Measurements from ENCODE around the gene SCCPDH. TPM values are rescaled to one million over a fixed set of nuclear protein-coding genes. Genes with fewer than 3 reads are reported as not detected.

The SCCPDH gene
- total RNA-seq, 1 donor: 55.1 TPM

- TF ChIP-seq, protein P1, sequence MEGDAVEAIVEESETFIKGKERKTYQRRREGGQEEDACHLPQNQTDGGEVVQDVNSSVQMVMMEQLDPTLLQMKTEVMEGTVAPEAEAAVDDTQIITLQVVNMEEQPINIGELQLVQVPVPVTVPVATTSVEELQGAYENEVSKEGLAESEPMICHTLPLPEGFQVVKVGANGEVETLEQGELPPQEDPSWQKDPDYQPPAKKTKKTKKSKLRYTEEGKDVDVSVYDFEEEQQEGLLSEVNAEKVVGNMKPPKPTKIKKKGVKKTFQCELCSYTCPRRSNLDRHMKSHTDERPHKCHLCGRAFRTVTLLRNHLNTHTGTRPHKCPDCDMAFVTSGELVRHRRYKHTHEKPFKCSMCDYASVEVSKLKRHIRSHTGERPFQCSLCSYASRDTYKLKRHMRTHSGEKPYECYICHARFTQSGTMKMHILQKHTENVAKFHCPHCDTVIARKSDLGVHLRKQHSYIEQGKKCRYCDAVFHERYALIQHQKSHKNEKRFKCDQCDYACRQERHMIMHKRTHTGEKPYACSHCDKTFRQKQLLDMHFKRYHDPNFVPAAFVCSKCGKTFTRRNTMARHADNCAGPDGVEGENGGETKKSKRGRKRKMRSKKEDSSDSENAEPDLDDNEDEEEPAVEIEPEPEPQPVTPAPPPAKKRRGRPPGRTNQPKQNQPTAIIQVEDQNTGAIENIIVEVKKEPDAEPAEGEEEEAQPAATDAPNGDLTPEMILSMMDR (IDR thresholded peaks at IDR 0.05; ENCODE audit: insufficient read depth, low read length): no peak
- H3K4me3 ChIP-seq (ENCODE audit: low read depth, low read length): no peak overlapping the region
- no peak for DNase-seq (ENCODE audit: low read depth)
Observed at GRCh38 chr1:246798606-246799496, 74.6 kb downstream of the SCCPDH start.

GRCh38 chr1:246800356-246800755 is 76.1 kb downstream of the SCCPDH start:
- TF ChIP-seq, protein P1 (IDR thresholded peaks at IDR 0.05; ENCODE audit: insufficient read depth, low read length): no peak
- no peak for DNase-seq (ENCODE audit: low read depth)
- no peak overlapping the region for H3K4me3 ChIP-seq (ENCODE audit: low read depth, low read length)

DNA sequence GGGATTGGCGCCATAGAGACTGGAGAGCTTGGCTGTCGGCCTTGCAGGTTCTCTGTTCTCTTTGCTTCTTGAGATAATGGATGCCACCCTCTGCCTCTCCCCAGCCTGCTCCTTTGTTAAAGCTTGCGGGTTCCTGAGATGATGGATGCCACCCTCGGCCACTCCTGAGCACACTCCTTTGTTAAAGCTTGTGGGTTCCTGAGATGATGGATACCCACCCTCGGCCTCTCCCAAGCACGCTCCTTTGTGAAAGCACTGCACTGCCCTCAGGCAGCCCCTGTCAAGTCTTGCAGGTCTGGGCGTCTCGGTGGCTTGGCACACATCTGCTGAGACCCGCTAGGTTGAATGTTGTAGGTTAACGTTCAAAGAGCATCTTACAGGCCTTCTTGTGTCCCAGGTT is 76.5 kb downstream of the SCCPDH start:
- H3K4me3 ChIP-seq (ENCODE audit: low read depth, low read length): no peak overlapping the region

DNA sequence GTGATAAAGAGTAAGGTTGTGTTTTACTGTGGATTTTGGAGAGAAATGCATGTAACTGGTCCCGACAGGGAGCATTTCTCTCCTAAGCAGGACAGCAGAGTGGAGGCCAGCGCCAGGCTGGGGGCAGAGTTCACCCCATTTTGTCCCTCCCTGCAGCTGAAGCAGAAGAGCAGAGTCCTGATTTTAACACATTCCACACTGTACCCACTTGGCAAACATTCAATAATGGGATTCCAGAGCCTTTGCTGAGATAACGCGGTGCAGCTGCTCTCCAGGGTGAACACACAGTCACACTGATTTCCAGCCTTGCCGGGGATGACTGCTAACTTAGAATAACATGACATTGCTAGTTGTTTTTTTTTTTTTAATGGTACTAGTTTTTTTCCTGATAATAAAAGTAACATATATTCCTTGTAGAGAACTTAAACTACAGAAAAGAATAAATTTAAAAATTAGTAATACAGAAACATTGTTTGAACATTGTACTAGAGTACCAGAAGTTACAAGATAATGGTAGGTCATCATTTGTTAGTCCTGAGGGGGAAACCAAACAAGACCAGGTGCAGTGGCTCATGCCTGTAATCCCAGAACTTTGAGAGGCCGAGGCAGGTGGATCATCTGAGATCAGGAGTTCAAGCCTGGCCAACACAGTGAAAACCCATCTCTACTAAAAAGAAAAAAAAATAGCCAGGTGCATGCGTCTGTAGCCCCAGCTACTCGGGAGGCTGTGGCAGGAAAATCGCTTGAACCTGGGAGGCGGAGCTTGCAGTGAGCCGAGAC is 77.2 kb downstream of the SCCPDH start:
- no peak for DNase-seq (ENCODE audit: low read depth)
- TF ChIP-seq, protein P1 (IDR thresholded peaks at IDR 0.05; ENCODE audit: insufficient read depth, low read length): no peak
- no peak overlapping the region for H3K4me3 ChIP-seq (ENCODE audit: low read depth, low read length)

More for the DNA sequence above, 76.5 kb downstream of the SCCPDH start:
- DNase-seq (ENCODE audit: low read depth): no peak
- TF ChIP-seq, protein P1 (IDR thresholded peaks at IDR 0.05; ENCODE audit: insufficient read depth, low read length): no peak

DNA sequence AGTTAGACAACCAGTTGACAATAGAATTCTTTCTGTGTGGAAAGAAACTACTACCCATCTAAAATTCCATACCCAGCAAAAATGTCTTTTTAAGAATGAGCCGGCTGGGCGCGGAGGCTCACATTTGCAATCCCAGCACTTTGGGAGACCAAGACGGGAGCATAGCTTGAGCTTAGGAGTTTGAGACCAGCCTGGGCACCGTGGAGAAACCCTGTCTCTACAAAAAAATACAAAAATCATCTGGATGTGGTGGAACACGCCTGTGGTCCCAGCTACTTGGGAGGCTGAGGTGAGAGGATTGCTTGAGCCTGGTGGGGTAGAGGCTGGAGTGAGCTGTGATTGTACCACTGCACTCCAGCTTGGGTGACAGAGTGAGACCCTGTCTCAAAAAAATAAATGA is 79.2 kb downstream of the SCCPDH start:
- no peak overlapping the region for H3K4me3 ChIP-seq (ENCODE audit: low read depth, low read length)
- no peak for DNase-seq (ENCODE audit: low read depth)
- TF ChIP-seq, protein P1 (IDR thresholded peaks at IDR 0.05; ENCODE audit: insufficient read depth, low read length): no peak

GRCh38 chr1:246803883-246804282 is 79.7 kb downstream of the SCCPDH start:
- TF ChIP-seq, protein P1 (IDR thresholded peaks at IDR 0.05; ENCODE audit: insufficient read depth, low read length): no peak
- no peak overlapping the region for H3K4me3 ChIP-seq (ENCODE audit: low read depth, low read length)
- no peak for DNase-seq (ENCODE audit: low read depth)

All from fibroblast of the aortic adventitia (primary cell).